Suprapubic skin (tissue), 4 donors: Measurements from ENCODE around the gene LOX.

Experiments used
- EP300 ChIP-seq: sonication (generic); formaldehyde crosslinking; IDR thresholded peaks from one replicate; pipeline ENCODE4 v1.6.1; 2017; ENCODE audit warnings: antibody characterized with exemption
- POLR2A ChIP-seq, 2 donors: fragments of 450-650 bp; IDR thresholded peaks; one replicate each; pipeline ENCODE4 v1.6.1; 2017; ENCODE audit warnings: antibody characterized with exemption in 2 of 2, mild to moderate bottlenecking in 2 of 2, moderate library complexity in 2 of 2
- POLR2AphosphoS5 ChIP-seq, 3 donors: sonication (generic); formaldehyde crosslinking; IDR thresholded peaks; one replicate each; pipeline ENCODE4 v1.6.1; 2017; ENCODE audit warnings: antibody characterized with exemption in 3 of 3
- TF ChIP-seq, protein P1 (sequence below), 2 donors: fragments of 200-600 bp in 1 of 2; fragments of 450-650 bp in 1 of 2; sonication (generic) in 1 of 2; IDR thresholded peaks; one replicate each; pipeline ENCODE4 v1.5.1; 2016 to 2019; ENCODE audit warnings: antibody characterized with exemption in 2 of 2, mild to moderate bottlenecking in 1 of 2, moderate library complexity in 1 of 2

DNA sequence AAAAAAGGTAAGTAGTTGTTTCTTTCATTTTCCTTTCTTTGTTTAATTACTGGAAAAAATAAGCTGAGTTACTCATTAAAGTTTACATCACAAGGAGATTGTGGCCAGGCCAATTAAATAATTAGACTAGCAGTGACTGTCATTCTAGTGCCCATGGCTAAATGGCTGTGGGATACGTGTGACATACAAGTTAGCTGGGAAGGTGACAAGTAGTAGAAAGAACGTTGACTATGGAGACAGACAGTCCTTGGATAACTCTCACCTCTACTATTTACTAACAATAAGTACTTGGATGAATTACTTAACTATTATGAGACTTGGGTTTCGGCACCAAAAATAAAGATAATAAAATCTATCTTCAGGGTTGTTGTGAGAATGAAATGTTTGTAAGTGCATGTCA lies 7.0 kb upstream of the LOX start:
- TF ChIP-seq POLR2AphosphoS5 (IDR thresholded peaks at IDR 0.05): no peak
- TF ChIP-seq, protein P1, sequence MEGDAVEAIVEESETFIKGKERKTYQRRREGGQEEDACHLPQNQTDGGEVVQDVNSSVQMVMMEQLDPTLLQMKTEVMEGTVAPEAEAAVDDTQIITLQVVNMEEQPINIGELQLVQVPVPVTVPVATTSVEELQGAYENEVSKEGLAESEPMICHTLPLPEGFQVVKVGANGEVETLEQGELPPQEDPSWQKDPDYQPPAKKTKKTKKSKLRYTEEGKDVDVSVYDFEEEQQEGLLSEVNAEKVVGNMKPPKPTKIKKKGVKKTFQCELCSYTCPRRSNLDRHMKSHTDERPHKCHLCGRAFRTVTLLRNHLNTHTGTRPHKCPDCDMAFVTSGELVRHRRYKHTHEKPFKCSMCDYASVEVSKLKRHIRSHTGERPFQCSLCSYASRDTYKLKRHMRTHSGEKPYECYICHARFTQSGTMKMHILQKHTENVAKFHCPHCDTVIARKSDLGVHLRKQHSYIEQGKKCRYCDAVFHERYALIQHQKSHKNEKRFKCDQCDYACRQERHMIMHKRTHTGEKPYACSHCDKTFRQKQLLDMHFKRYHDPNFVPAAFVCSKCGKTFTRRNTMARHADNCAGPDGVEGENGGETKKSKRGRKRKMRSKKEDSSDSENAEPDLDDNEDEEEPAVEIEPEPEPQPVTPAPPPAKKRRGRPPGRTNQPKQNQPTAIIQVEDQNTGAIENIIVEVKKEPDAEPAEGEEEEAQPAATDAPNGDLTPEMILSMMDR (IDR thresholded peaks at IDR 0.05): no peak
- TF ChIP-seq POLR2A (IDR thresholded peaks at IDR 0.05): no peak
- TF ChIP-seq EP300: no peak
